ENCODE measurements around the gene CYP8B1. TPM values are rescaled to one million over a fixed set of nuclear protein-coding genes. Genes with fewer than 3 reads are reported as not detected.

CYP8B1 gene
- total and polyA plus RNA-seq, 2 of the 13 experiments (the other 11 are each of a cell fraction or from before 2014, with no cell fraction given) = 0.58 to 2.0 TPM

DNA sequence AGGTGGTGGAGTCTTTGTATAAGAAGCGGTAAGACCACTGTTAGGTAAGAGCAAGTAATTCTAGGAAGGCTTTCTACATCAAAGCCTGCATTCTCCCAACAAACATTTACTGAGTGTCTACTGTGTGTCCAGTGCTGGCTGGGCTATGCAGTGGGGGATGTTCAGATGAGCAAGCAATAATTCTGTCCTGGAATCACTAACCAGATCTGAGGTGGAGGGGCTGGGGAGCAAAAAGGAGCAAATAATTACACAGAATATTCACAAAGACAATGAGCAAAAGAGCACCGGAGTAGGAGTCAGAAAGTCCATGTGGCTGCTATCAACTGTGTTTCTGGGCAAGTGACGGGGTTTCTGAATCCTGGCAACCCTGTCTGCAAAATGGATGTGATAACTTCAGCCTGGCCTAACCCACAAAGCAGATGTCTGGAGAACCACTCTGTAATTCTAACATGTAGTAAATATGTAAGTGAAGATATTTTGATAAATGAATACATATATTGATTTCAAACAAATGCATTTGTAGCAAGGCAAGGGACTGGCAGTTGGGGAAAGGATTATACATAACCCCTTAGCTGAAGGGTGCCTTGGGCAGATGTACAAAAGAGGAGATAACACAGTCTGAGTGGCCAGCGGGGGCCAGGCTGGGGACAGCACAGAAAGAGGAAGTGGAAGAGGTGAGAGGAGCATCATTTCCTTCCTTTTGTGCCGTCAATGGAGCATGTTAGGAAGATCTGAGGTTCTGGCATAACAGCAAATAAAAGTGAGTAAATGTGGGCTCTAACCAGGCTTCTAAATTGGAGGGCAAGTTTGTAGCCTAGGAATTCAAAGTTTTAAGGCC, 28.8 kb downstream of the CYP8B1 start (continued):
- no peak for TF ChIP-seq TAF1 (CRISPR knock-in tag; IDR thresholded peaks at IDR 0.05)
- no peak for TF ChIP-seq PITX1 (CRISPR knock-in tag; IDR thresholded peaks at IDR 0.05)
- no peak for TF ChIP-seq GTF2F1 (IDR thresholded peaks at IDR 0.05; ENCODE audit: low read length)
- TF ChIP-seq HDAC6 (IDR thresholded peaks at IDR 0.05; ENCODE audit: low read depth, low read length) = no peak
- no peak for TF ChIP-seq ZNF629 (CRISPR knock-in tag; conservative IDR thresholded peaks at IDR 0.05)
- no peak for TF ChIP-seq SNRNP70 (IDR thresholded peaks at IDR 0.05; ENCODE audit: low read depth, low read length)
- TF ChIP-seq, protein P1, sequence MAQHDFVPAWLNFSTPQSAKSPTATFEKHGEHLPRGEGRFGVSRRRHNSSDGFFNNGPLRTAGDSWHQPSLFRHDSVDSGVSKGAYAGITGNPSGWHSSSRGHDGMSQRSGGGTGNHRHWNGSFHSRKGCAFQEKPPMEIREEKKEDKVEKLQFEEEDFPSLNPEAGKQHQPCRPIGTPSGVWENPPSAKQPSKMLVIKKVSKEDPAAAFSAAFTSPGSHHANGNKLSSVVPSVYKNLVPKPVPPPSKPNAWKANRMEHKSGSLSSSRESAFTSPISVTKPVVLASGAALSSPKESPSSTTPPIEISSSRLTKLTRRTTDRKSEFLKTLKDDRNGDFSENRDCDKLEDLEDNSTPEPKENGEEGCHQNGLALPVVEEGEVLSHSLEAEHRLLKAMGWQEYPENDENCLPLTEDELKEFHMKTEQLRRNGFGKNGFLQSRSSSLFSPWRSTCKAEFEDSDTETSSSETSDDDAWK (CRISPR knock-in tag; IDR thresholded peaks at IDR 0.05) = no peak
- TF ChIP-seq ZNF468 (CRISPR knock-in tag; IDR thresholded peaks at IDR 0.05) = no peak
- TF ChIP-seq, protein P2, sequence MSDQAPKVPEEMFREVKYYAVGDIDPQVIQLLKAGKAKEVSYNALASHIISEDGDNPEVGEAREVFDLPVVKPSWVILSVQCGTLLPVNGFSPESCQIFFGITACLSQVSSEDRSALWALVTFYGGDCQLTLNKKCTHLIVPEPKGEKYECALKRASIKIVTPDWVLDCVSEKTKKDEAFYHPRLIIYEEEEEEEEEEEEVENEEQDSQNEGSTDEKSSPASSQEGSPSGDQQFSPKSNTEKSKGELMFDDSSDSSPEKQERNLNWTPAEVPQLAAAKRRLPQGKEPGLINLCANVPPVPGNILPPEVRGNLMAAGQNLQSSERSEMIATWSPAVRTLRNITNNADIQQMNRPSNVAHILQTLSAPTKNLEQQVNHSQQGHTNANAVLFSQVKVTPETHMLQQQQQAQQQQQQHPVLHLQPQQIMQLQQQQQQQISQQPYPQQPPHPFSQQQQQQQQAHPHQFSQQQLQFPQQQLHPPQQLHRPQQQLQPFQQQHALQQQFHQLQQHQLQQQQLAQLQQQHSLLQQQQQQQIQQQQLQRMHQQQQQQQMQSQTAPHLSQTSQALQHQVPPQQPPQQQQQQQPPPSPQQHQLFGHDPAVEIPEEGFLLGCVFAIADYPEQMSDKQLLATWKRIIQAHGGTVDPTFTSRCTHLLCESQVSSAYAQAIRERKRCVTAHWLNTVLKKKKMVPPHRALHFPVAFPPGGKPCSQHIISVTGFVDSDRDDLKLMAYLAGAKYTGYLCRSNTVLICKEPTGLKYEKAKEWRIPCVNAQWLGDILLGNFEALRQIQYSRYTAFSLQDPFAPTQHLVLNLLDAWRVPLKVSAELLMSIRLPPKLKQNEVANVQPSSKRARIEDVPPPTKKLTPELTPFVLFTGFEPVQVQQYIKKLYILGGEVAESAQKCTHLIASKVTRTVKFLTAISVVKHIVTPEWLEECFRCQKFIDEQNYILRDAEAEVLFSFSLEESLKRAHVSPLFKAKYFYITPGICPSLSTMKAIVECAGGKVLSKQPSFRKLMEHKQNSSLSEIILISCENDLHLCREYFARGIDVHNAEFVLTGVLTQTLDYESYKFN (CRISPR knock-in tag; conservative IDR thresholded peaks at IDR 0.05) = peak; percentile 58; the same call in 1 of the 2 replicates
- TF ChIP-seq CENPT (CRISPR knock-in tag; IDR thresholded peaks at IDR 0.05; ENCODE audit: low read depth) = no peak
- TF ChIP-seq MEIS2 (CRISPR knock-in tag; IDR thresholded peaks at IDR 0.05) = no peak
- TF ChIP-seq, protein P3, sequence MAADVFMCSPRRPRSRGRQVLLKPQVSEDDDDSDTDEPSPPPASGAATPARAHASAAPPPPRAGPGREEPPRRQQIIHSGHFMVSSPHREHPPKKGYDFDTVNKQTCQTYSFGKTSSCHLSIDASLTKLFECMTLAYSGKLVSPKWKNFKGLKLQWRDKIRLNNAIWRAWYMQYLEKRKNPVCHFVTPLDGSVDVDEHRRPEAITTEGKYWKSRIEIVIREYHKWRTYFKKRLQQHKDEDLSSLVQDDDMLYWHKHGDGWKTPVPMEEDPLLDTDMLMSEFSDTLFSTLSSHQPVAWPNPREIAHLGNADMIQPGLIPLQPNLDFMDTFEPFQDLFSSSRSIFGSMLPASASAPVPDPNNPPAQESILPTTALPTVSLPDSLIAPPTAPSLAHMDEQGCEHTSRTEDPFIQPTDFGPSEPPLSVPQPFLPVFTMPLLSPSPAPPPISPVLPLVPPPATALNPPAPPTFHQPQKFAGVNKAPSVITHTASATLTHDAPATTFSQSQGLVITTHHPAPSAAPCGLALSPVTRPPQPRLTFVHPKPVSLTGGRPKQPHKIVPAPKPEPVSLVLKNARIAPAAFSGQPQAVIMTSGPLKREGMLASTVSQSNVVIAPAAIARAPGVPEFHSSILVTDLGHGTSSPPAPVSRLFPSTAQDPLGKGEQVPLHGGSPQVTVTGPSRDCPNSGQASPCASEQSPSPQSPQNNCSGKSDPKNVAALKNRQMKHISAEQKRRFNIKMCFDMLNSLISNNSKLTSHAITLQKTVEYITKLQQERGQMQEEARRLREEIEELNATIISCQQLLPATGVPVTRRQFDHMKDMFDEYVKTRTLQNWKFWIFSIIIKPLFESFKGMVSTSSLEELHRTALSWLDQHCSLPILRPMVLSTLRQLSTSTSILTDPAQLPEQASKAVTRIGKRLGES (CRISPR knock-in tag; IDR thresholded peaks at IDR 0.05; ENCODE audit: borderline replicate concordance) = no peak
- TF ChIP-seq, protein P4, sequence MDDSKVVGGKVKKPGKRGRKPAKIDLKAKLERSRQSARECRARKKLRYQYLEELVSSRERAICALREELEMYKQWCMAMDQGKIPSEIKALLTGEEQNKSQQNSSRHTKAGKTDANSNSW (CRISPR knock-in tag; IDR thresholded peaks at IDR 0.05; ENCODE audit: borderline replicate concordance) = no peak
- TF ChIP-seq STAT5B (CRISPR knock-in tag; IDR thresholded peaks at IDR 0.05) = no peak
- TF ChIP-seq MIER2 (CRISPR knock-in tag; IDR thresholded peaks at IDR 0.05) = no peak
- no peak for TF ChIP-seq ARNT2 (CRISPR knock-in tag; IDR thresholded peaks at IDR 0.05; ENCODE audit: low read depth)
- TF ChIP-seq SALL1 (CRISPR knock-in tag; IDR thresholded peaks at IDR 0.05) = peak; percentile 23; the same call in 1 of the 2 replicates
- TF ChIP-seq ZNF225 (CRISPR knock-in tag; IDR thresholded peaks at IDR 0.05) = no peak
- TF ChIP-seq, protein P5, sequence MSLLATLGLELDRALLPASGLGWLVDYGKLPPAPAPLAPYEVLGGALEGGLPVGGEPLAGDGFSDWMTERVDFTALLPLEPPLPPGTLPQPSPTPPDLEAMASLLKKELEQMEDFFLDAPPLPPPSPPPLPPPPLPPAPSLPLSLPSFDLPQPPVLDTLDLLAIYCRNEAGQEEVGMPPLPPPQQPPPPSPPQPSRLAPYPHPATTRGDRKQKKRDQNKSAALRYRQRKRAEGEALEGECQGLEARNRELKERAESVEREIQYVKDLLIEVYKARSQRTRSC (CRISPR knock-in tag; IDR thresholded peaks at IDR 0.05; ENCODE audit: low read depth) = no peak

Measured in HepG2 (cell line).